AG09319 (cell line): ENCODE data around the gene SLC27A5.

Experiments used
- DNase-seq: peaks from one replicate; pipeline ENCODE4 v3.0.0-alpha.2; 2010; ENCODE audit warnings: low read depth; ENCODE audit errors: extremely low read depth
- CTCF ChIP-seq: IDR thresholded peaks from 2 replicates; pipeline ENCODE4 v1.5.1; 2011; ENCODE audit warnings: low read depth, mild to moderate bottlenecking, inconsistent platforms, low read length, moderate library complexity

SLC27A5 gene

GRCh38 chr19:58511353-58512208 lies at the start of gene SLC27A5:
Gene SLC27A5, minus strand, starts transcription at chr19:58511992. Its CDS starts 37 bp downstream, at chr19:58511955.
- TF ChIP-seq CTCF = no peak
- DNase-seq = no peak

- TF ChIP-seq CTCF = no peak
Observed at GRCh38 chr19:58560921-58561320, 49.1 kb upstream of the SLC27A5 start.

GRCh38 chr19:58560007-58560887 lies 48.5 kb upstream of the SLC27A5 start:
- TF ChIP-seq CTCF = no peak
- DNase-seq = no peak

More at GRCh38 chr19:58560921-58561320, 49.1 kb upstream of the SLC27A5 start:
- DNase-seq = no peak

- peak; percentile 82 for DNase-seq
- TF ChIP-seq CTCF = no peak
Observed at GRCh38 chr19:58559275-58560006, 47.6 kb upstream of the SLC27A5 start.

- peak; percentile 97 for DNase-seq
Observed at GRCh38 chr19:58558623-58559274, 47.0 kb upstream of the SLC27A5 start.

More at GRCh38 chr19:58558623-58559274, 47.0 kb upstream of the SLC27A5 start:
- no peak for TF ChIP-seq CTCF
